ENCODE data around the gene JARID2. TPM values are rescaled to one million over a fixed set of nuclear protein-coding genes. Genes with fewer than 3 reads are reported as not detected.

JARID2 gene
- total and polyA plus RNA-seq, 8 donors: 2.4 to 6.7 (median 3.7) TPM

- peaks cover 0 to 5% (median 0%) of the 10 kb centered on the region in 3 donors for H3K4me1 ChIP-seq
- intact Hi-C loops (cut with DNase I): no loop called here
- DNase-seq (peak in 3 of 6 donors; percentile 37 to 58 (median 42)), ATAC-seq (peak; percentile 65 to 80 (median 72)), FAIRE-seq (no peak)
- no peaks in the 10 kb centered on the region for H3K27me3 ChIP-seq
- 35 to 41% methylated on average over 26 of the region's 26 CpGs for WGBS, 2 donors
- no peak for TF ChIP-seq CTCF (IDR thresholded peaks at IDR 0.05)
- H3K9me3 ChIP-seq: no peaks in the 10 kb centered on the region
- peaks cover 0 to 9% (median 0%) of the 10 kb centered on the region in 3 donors for H3K36me3 ChIP-seq
- H3K4me3 ChIP-seq: peak overlapping the region in 1 of 4 donors; percentile 10
- peak overlapping the region in 3 of 4 donors; percentile 2 to 50 (median 7) for H3K27ac ChIP-seq
Observed at GRCh38 chr6:15504581-15505350, 258.9 kb downstream of the JARID2 start.

DNA sequence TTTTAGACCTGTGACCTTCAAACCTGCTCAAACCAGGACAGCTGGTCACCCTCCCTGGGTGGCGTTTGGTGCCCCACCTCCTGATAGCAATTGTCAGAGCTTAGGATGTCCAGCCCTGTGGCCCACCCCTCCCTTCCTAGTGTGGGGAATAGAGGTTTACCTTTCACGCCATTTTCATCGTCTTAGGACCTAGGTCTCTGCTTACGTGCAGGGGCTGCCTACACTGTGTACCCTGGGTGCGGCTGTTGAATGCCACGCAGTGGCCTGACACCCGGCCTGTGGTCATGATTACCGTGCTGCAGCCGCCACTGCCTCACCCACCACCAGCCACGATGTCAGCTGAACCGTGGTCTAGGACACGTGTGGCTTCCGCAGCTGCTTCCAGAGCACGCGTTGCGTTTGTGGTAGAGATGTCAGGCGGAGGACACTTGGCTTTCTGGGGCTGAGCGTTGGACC lies 259.6 kb downstream of the JARID2 start:
- Histone ChIP-seq H3K36me3 (peaks cover 0 to 9% (median 0%) of the 10 kb centered on the region in 3 donors), H3K4me1 (peaks cover 0 to 5% (median 0%) of the 10 kb centered on the region in 3 donors), H3K27me3 (no peaks in the 10 kb centered on the region), H3K4me3 (peak overlapping the region in 1 of 4 donors; percentile 10), H3K9me3 (no peaks in the 10 kb centered on the region), H3K27ac (peak overlapping the region in 2 of 4 donors; percentile 7 to 50)
- ATAC-seq: peak in 2 of 4 donors; percentile 7 to 8
- TF ChIP-seq CTCF (IDR thresholded peaks at IDR 0.05): no peak
- WGBS, 2 donors: 89% methylated on average over 18 of the region's 18 CpGs
- FAIRE-seq: no peak
- peak in 1 of 6 donors; percentile 59 for DNase-seq
- intact Hi-C loops (cut with DNase I): no loop called here

DNA sequence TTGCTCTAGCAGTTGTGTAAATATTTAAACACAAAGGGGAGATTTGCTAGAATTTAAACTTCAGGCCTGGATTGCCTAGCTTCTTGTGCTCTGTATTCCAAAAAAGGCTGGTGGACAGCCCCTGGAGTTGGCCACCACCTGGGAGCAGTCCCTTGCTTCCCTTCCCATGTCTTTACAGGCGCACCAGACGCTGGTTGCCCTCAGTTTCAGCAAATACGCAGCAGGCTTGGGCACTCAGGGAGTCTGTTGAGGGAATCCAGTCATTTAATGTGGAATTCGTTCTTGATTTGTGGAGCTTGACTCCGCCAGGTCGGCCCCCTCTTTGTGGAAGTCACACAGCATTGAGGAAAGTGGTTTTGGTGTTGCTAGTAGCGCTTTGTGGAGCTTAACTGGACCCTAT lies 260.2 kb downstream of the JARID2 start:
- ATAC-seq (no peak), DNase-seq (no peak), FAIRE-seq (no peak)
- Histone ChIP-seq H3K4me3 (no peak overlapping the region), H3K36me3 (peaks cover 0 to 7% (median 0%) of the 10 kb centered on the region in 3 donors), H3K9me3 (no peaks in the 10 kb centered on the region), H3K27ac (no peak overlapping the region), H3K4me1 (peaks cover 0 to 5% (median 0%) of the 10 kb centered on the region in 3 donors), H3K27me3 (no peaks in the 10 kb centered on the region)
- intact Hi-C loops (cut with DNase I): no loop called here
- TF ChIP-seq CTCF (IDR thresholded peaks at IDR 0.05): no peak
- WGBS, 2 donors: 92 to 94% methylated on average over 7 of the region's 7 CpGs

DNA sequence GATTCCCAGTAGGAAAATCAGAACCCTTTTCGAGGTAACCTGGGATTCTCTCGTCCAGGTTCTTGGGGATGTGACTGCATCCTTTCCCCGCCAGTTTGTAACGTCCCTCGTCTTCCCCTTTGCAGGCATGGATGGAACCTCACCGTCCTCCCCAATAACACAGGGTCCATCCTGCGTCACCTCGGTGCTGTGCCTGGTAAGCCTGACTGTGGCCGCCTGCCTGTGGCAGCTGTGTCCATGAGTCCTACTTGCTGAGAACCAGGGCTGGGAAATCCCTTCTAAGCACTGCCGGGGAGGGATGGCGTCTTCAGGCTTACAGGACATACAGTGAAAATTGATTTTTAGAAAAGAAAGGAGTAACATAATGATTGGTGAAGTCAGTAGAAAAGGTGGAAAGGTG lies 261.4 kb downstream of the JARID2 start:
- FAIRE-seq (no peak), ATAC-seq (no peak), DNase-seq (no peak)
- no peaks in the 10 kb centered on the region for H3K9me3 ChIP-seq
- no peak for TF ChIP-seq CTCF (IDR thresholded peaks at IDR 0.05)
- H3K27me3 ChIP-seq: no peaks in the 10 kb centered on the region
- WGBS, 2 donors: 96 to 97% methylated on average over 11 of the region's 11 CpGs
- intact Hi-C loops (cut with DNase I): no loop called here
- no peak overlapping the region for H3K4me3 ChIP-seq
- peaks cover 0 to 5% (median 0%) of the 10 kb centered on the region in 3 donors for H3K4me1 ChIP-seq
- H3K27ac ChIP-seq: no peak overlapping the region
- peaks cover 0 to 6% (median 0%) of the 10 kb centered on the region in 3 donors for H3K36me3 ChIP-seq

DNA sequence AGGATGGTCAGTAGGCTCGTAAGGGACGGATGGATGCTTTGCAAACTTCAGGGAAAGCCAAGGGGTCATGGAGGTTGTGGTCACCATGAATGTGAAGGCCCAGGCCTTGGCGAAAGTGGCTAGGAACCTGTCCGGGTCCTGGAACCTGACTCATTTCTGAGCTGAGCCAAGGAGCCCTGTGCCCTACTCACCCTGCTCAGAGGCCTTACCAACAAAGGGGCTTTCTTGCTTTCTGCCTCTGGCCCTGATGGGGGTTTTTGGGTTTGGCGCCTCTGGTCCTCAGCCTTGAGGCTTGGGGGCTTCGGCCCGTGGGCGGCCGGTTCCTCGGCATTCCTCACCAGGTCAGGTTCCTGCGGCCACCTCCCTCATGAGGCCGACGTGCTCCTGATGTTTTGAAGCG lies 261.9 kb downstream of the JARID2 start:
- H3K27ac ChIP-seq: no peak overlapping the region
- H3K9me3 ChIP-seq: no peaks in the 10 kb centered on the region
- FAIRE-seq: no peak
- DNase-seq: no peak
- ATAC-seq: no peak
- WGBS, 2 donors: 87 to 91% methylated on average over 14 of the region's 14 CpGs
- intact Hi-C loops (cut with DNase I): no loop called here
- H3K4me1 ChIP-seq: peaks cover 0 to 5% (median 0%) of the 10 kb centered on the region in 3 donors
- TF ChIP-seq CTCF (IDR thresholded peaks at IDR 0.05): no peak
- H3K4me3 ChIP-seq: no peak overlapping the region
- H3K27me3 ChIP-seq: no peaks in the 10 kb centered on the region
- peaks cover 0 to 8% (median 0%) of the 10 kb centered on the region in 3 donors for H3K36me3 ChIP-seq

Measured in pancreas (tissue), 10 donors.